IMR-90 (cell line): ENCODE data around the gene RBM46. TPM values are rescaled to one million over a fixed set of nuclear protein-coding genes. Genes with fewer than 3 reads are reported as not detected.

Source experiments
- ATAC-seq: fragments of 200-7000 bp; cut with Tn5 transposase; 2 replicates; pipeline ENCODE4 v1.9.1; 2020; ENCODE audit warnings: low read depth, mild to moderate bottlenecking, moderate library complexity
- BruUV-seq: library from RNA; stranded (reverse); fragments of 400-500 nt; replicated peaks from 2 replicates; lab custom pipeline; 2021; lab: Mats Ljungman, UMichigan
- CTCF ChIA-PET: fragments of 300-600 bp; formaldehyde crosslinking; extraction: SDS; loops from one replicate; lab custom pipeline; 2021; ENCODE audit warnings: antibody characterized with exemption; lab: Yijun Ruan, JAX
- POLR2A ChIA-PET: fragments of 300-600 bp; sonication (Branson Sonifier 250); formaldehyde crosslinking; loops from one replicate; lab custom pipeline; 2022; ENCODE audit warnings: antibody characterized with exemption; ENCODE audit not compliant: unreplicated experiment; lab: Charles Lee
- DNase-seq: peaks from one replicate; pipeline ENCODE4 v3.0.0; 2013
- H2AFZ ChIP-seq: replicated peaks from 2 replicates; pipeline ENCODE3; 2013; ENCODE audit warnings: low read length, mild to moderate bottlenecking; ENCODE audit not compliant: poor library complexity
- H2AK5ac ChIP-seq: 2 replicates; pipeline ENCODE4 v1.6.1; 2013; ENCODE audit warnings: low read depth, low read length, inconsistent platforms
- H2AK9ac ChIP-seq: replicated peaks from 2 replicates; pipeline ENCODE3; 2013; ENCODE audit warnings: mild to moderate bottlenecking, low read depth, low read length, moderate library complexity; ENCODE audit not compliant: poor library complexity
- H2BK120ac ChIP-seq: 2 replicates; pipeline ENCODE4 v1.6.1; 2013; ENCODE audit warnings: low read depth, low read length, inconsistent platforms
- H2BK15ac ChIP-seq: 3 replicates; pipeline ENCODE4 v1.6.1; 2013; ENCODE audit warnings: low read depth, low read length, inconsistent platforms
- H2BK20ac ChIP-seq: 2 replicates; pipeline ENCODE4 v1.6.1; 2013; ENCODE audit warnings: low read depth, mild to moderate bottlenecking, inconsistent platforms, low read length, moderate library complexity
- H2BK5ac ChIP-seq: 2 replicates; pipeline ENCODE4 v1.6.1; 2013; ENCODE audit warnings: mild to moderate bottlenecking, low read depth, low read length, inconsistent platforms; ENCODE audit not compliant: poor library complexity, severe bottlenecking
- H3K14ac ChIP-seq: replicated peaks from 2 replicates; pipeline ENCODE4 v1.6.1; 2013; ENCODE audit warnings: low read depth, low read length, inconsistent platforms
- H3K18ac ChIP-seq: 2 replicates; pipeline ENCODE4 v1.6.1; 2013; ENCODE audit warnings: low read depth, low read length, control low read depth
- H3K23ac ChIP-seq: 2 replicates; pipeline ENCODE4 v1.6.1; 2013; ENCODE audit warnings: low read depth, low read length, inconsistent platforms
- H3K27ac ChIP-seq: 2 replicates; pipeline ENCODE4 v1.5.1; 2013; ENCODE audit warnings: mild to moderate bottlenecking, control low read depth, low read length; ENCODE audit not compliant: insufficient read depth
- H3K27me3 ChIP-seq: 2 replicates; pipeline ENCODE4 v1.6.1; 2013; ENCODE audit warnings: low read length; ENCODE audit not compliant: control insufficient read depth, insufficient read depth
- H3K36me3 ChIP-seq: 2 replicates; pipeline ENCODE4 v1.6.1; 2013; ENCODE audit warnings: low read length, mixed read lengths; ENCODE audit not compliant: control insufficient read depth, insufficient read depth
- H3K4ac ChIP-seq: 2 replicates; pipeline ENCODE4 v1.6.1; 2013; ENCODE audit warnings: low read depth, low read length, inconsistent platforms
- H3K4me1 ChIP-seq: 2 replicates; pipeline ENCODE4 v1.6.1; 2013; ENCODE audit warnings: low read length, mixed read lengths; ENCODE audit not compliant: control insufficient read depth, insufficient read depth
- H3K4me2 ChIP-seq: 2 replicates; pipeline ENCODE4 v1.6.1; 2013; ENCODE audit warnings: low read depth, mild to moderate bottlenecking, control low read depth, low read length, moderate library complexity
- H3K4me3 ChIP-seq: 2 replicates; pipeline ENCODE4 v1.5.1; 2013; ENCODE audit warnings: low read depth, mild to moderate bottlenecking, control low read depth, low read length, moderate library complexity; ENCODE audit not compliant: insufficient read depth
- H3K56ac ChIP-seq: 2 replicates; pipeline ENCODE4 v1.6.1; 2013; ENCODE audit warnings: low read length, inconsistent platforms; ENCODE audit not compliant: insufficient read depth; ENCODE audit errors: extremely low read depth
- H3K79me1 ChIP-seq, 2 experiments: 2 replicates each; pipeline ENCODE4 v1.6.1; 2013; ENCODE audit warnings: low read length in 2 of 2, inconsistent platforms in 1 of 2, low read depth in 1 of 2
- H3K9ac ChIP-seq: 2 replicates; pipeline ENCODE4 v1.6.1; 2013; ENCODE audit warnings: low read depth, low read length, control low read depth
- H3K9me1 ChIP-seq: 2 replicates; pipeline ENCODE4 v1.6.1; 2013; ENCODE audit warnings: low read length, inconsistent platforms; ENCODE audit not compliant: insufficient read depth
- H3K9me3 ChIP-seq: 2 replicates; pipeline ENCODE4 v1.6.1; 2013; ENCODE audit warnings: low read length; ENCODE audit not compliant: control insufficient read depth, insufficient read depth
- H4K20me1 ChIP-seq: 2 replicates; pipeline ENCODE4 v1.6.1; 2013; ENCODE audit warnings: low read length, inconsistent platforms; ENCODE audit not compliant: insufficient read depth
- H4K5ac ChIP-seq: 2 replicates; pipeline ENCODE4 v1.6.1; 2013; ENCODE audit warnings: mild to moderate bottlenecking, low read depth, low read length, control low read depth
- H4K8ac ChIP-seq, 2 experiments: 2 replicates each; pipeline ENCODE4 v1.6.1; 2013; ENCODE audit warnings: low read depth in 2 of 2, low read length in 2 of 2, control low read depth in 1 of 2, inconsistent platforms in 1 of 2
- H4K91ac ChIP-seq: 2 replicates; pipeline ENCODE4 v1.6.1; 2013; ENCODE audit warnings: low read depth, low read length, inconsistent platforms; ENCODE audit not compliant: insufficient read depth
- FOS ChIP-seq: fragments of 150-350 bp; IDR thresholded peaks from 2 replicates; pipeline ENCODE4 v1.6.1; 2016; ENCODE audit warnings: low read depth, low read length
- MXI1 ChIP-seq: IDR thresholded peaks from 2 replicates; pipeline ENCODE4 v1.6.1; 2012; ENCODE audit warnings: low read depth, mild to moderate bottlenecking, low read length, moderate library complexity, borderline replicate concordance
- RAD21 ChIP-seq: IDR thresholded peaks from 2 replicates; pipeline ENCODE4 v1.6.1; 2012; ENCODE audit warnings: low read length, improper control_type of control experiment
- SMC3 ChIP-seq: fragments of 150-350 bp; IDR thresholded peaks from 2 replicates; pipeline ENCODE4 v1.6.1; 2016; ENCODE audit warnings: low read depth, mild to moderate bottlenecking, antibody characterized with exemption, low read length, moderate library complexity
- WGBS, 2 experiments: methylation state at CpG; one replicate each; pipeline versions ENCODE4 v1.1.5 to v1.1.7; 2013; ENCODE audit warnings: missing lambda C conversion rate in 2 of 2; ENCODE audit not compliant: insufficient read length in 1 of 2; ENCODE audit errors: extremely low coverage in 2 of 2; 5-methylcytosine and 5-hydroxymethylcytosine counted together
- dilution Hi-C: fragments of 300-500 bp; cut with HindIII; formaldehyde crosslinking; loops from one replicate; pipeline ENCODE4 v1.14.3; 2018; ENCODE audit warnings: low sequenced_read_pairs; ENCODE audit not compliant: unreplicated experiment
- in situ Hi-C: fragments of 300-500 bp; cut with MboI; formaldehyde crosslinking; loops from 3 replicates; pipeline ENCODE4 v1.14.3; 2019; ENCODE audit warnings: low sequenced_read_pairs, inconsistent platforms, mixed read lengths
- intact Hi-C: fragments of 100-400 bp; cut with micrococcal nuclease; formaldehyde crosslinking; loops from 2 replicates; pipeline ENCODE4 v1.10.0; 2022
- polyA plus RNA-seq, 3 experiments: library from polyadenylated mRNA; depleted of rRNA; stranded (reverse); fragments of >200 nt; gene quantifications; 2 replicates each; pipeline ENCODE4 v1.2.3, GENCODE V29; 2012; ENCODE audit warnings: low replicate concordance in 1 of 3
- total RNA-seq: library from RNA; depleted of rRNA; stranded (reverse); fragments of >200 nt; gene quantifications from 2 replicates; pipeline ENCODE4 v1.2.3, GENCODE V29; 2012
- TF ChIP-seq, protein P1 (sequence below): fragments of 150-350 bp; IDR thresholded peaks from 2 replicates; pipeline ENCODE4 v1.6.1; 2016; ENCODE audit warnings: low read depth, mild to moderate bottlenecking, low read length, moderate library complexity, borderline replicate concordance

RBM46 gene
- total and polyA plus RNA-seq, 2 of the 4 experiments (the other 2 are of a cell fraction) = not detected

DNA sequence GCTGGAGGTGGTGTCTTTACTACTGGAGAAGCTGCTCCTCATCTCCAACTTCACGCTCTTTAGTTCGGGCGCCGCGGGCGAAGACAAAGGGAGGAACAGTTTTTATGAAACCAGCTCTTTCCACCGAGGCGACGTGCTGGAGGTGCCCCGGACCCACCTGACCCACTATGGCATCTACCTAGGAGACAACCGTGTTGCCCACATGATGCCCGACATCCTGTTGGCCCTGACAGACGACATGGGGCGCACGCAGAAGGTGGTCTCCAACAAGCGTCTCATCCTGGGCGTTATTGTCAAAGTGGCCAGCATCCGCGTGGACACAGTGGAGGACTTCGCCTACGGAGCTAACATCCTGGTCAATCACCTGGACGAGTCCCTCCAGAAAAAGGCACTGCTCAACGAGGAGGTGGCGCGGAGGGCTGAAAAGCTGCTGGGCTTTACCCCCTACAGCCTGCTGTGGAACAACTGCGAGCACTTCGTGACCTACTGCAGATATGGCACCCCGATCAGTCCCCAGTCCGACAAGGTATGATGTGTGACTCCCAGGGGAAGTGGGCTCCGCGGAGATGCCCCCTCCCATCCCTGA lies 36.6 kb upstream of the RBM46 start:
- CTCF ChIA-PET = no interaction called here

More for the DNA sequence above, 36.6 kb upstream of the RBM46 start:
- in situ Hi-C loops = no loop called here
- dilution Hi-C loops = no loop called here
- Histone ChIP-seq H4K8ac (no peak overlapping the region), H3K4me1 (no peaks in the 10 kb centered on the region; the same call in 1 of the 2 replicates), H3K9me3 (no peaks in the 10 kb centered on the region), H3K56ac (no peak overlapping the region), H3K36me3 (no peaks in the 10 kb centered on the region), H3K14ac (no peak overlapping the region), H2BK120ac (no peak overlapping the region), H3K9me1 (no peaks in the 10 kb centered on the region), H3K27ac (no peak overlapping the region), H2BK5ac (no peak overlapping the region), H3K79me1 (no peaks in the 10 kb centered on the region), H3K4me2 (no peak overlapping the region), H2AK5ac (no peak overlapping the region), H2AK9ac (no peak overlapping the region), H3K27me3 (peaks cover 41% of the 10 kb centered on the region), H2AFZ (peak overlapping the region; percentile 76), H3K23ac (no peak overlapping the region), H3K4ac (no peak overlapping the region), H3K18ac (no peak overlapping the region), H4K91ac (no peak overlapping the region), H4K20me1 (no peaks in the 10 kb centered on the region), H4K5ac (no peak overlapping the region), H3K9ac (no peak overlapping the region), H2BK15ac (no peak overlapping the region), H2BK20ac (no peak overlapping the region), H3K4me3 (no peak overlapping the region)
- ATAC-seq (no peak), DNase-seq (no peak)
- TF ChIP-seq FOS = no peak
- no peak for TF ChIP-seq MXI1
- no peak for TF ChIP-seq SMC3
- TF ChIP-seq, protein P1, sequence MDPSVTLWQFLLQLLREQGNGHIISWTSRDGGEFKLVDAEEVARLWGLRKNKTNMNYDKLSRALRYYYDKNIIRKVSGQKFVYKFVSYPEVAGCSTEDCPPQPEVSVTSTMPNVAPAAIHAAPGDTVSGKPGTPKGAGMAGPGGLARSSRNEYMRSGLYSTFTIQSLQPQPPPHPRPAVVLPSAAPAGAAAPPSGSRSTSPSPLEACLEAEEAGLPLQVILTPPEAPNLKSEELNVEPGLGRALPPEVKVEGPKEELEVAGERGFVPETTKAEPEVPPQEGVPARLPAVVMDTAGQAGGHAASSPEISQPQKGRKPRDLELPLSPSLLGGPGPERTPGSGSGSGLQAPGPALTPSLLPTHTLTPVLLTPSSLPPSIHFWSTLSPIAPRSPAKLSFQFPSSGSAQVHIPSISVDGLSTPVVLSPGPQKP = no peak
- TF ChIP-seq RAD21 = no peak
- POLR2A ChIA-PET = no interaction called here
- WGBS, 2 experiments = 3% methylated on average over 7 of the region's 31 CpGs; no CpG with 5 or more reads in 1 of the 2 experiments
- intact Hi-C loops = no loop called here
- no TSS peak for BruUV-seq
